HG03521 (cell line): ENCODE measurements around the gene DCC.
"Not testable (repeated sequence)": the region's sequence is repeated elsewhere in the genome, so short reads cannot be mapped to it uniquely, and the experiment has no call there.

ENCODE experiments used
- ATAC-seq: cut with Tn5 transposase; IDR thresholded peaks from one replicate; pipeline ENCODE4 v1.9.1; 2021; ENCODE audit warnings: mild to moderate bottlenecking, moderate library complexity; ENCODE audit not compliant: unreplicated experiment

DCC gene

DNA sequence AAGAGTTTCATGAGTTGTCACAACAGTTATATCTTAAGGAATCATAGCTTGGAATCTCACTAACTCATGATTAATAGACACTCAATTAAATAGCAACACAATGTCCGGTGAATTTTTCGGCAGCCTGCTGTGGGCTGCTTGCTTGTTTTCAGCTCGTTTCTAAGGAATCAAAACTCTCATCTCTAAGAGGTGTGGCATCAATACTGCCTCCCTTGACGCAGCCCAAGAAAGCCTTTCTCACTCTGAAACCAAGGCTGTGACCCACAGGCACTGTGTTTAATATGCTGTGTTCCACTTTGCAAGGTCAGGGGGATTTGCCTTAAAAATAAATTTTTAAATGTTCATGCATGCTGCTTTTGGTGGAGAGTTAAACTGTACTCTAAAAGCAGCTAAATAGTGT, 5.4 kb downstream of the DCC start:
- no peak for ATAC-seq

GRCh38 chr18:52348209-52348608, 8.2 kb downstream of the DCC start:
- ATAC-seq = no peak

DNA sequence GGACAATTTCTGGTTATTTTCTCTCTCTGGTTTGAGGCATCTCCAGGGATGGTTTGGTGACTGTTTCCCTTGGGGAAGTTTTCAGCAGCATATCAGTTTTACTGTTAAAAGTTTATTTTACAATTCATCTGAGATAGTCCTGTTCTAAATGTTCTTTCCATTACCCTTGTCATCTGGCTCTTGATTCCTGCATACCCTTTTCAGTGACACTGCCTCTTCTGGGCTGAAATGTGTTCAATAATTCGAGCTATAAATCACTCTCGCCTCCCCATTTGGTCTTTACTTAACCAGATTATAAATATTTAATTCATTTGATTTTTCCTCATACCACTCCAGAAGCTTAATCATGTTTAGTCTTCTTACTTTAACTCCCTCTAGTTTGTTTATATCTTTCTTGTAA, 9.5 kb downstream of the DCC start:
- ATAC-seq = no peak

DNA sequence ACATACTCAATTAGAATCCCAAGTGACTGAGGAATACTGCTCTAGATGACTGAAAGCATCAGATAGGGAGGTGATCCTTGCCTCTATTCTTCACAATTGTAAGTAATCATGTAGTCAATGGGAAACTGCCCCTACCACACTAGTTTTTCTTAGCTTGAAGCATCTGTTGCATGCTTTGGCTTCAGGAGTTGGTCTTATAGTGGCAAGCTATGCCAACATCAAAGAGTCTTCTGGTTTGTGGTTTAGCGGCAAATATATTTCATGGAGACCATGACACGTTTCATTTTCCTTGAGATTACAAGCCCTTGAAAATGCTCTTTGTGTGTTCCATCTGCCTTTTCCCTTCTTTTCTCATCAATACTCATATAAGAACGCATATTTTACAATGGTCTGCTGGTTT, 12.9 kb downstream of the DCC start:
- ATAC-seq = no peak

DNA sequence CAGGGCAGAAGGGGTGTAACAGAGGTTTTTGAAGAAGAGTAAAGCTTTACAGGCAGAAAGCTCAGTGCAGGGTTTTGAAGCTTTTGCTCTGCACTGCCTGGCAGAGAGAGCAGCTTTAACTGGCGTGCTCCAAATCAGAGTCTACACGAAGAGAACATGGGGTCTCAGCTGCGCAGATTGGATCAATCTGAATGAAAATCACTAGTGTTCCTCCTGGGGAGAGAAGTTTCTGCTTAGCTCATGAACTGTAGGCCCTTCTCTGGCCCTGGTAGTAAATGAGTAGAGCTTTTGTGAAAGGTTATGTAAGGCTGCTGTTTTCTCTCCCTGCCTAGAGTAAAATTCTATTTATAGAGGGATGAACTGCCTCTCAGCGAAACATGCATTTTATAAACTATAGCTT, 13.6 kb downstream of the DCC start:
- ATAC-seq = no peak

DNA sequence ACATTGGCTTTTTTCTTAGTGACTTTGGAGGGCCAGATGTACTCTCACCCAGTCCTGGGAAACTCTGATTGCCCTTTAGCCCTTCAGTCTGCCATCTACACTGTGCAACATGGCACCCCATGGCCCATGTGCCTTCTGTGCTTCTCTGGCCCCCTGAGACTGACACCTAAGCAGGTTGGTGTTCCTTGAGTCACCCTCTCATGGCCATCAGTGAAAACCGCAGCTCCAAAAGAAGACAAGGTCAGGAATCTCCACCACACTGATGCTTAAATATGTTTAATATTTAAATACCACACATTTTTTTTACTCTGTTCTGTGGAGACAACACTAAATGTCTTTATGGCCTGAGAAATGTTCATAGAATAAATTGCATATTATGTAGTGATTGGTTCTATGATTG, 23.9 kb downstream of the DCC start:
- no peak for ATAC-seq

DNA sequence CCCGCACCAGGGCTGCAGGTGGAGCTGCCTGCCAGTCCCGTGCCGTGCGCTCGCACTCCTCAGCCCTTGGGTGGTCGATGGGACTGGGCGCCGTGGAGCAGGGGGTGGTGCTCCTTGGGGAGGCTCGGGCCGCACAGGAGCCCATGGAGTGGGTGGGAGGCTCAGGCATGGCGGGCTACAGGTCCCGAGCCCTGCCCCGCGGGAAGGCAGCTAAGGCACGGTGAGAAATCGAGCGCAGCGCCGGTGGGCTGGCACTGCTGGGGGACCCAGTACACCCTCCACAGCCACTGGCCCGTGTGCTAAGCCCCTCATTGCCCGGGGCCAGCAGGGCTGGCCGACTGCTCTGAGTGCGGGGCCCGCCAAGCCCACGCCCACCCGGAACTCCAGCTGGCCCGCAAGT, 26.9 kb downstream of the DCC start:
- ATAC-seq = not testable (repeated sequence)

DNA sequence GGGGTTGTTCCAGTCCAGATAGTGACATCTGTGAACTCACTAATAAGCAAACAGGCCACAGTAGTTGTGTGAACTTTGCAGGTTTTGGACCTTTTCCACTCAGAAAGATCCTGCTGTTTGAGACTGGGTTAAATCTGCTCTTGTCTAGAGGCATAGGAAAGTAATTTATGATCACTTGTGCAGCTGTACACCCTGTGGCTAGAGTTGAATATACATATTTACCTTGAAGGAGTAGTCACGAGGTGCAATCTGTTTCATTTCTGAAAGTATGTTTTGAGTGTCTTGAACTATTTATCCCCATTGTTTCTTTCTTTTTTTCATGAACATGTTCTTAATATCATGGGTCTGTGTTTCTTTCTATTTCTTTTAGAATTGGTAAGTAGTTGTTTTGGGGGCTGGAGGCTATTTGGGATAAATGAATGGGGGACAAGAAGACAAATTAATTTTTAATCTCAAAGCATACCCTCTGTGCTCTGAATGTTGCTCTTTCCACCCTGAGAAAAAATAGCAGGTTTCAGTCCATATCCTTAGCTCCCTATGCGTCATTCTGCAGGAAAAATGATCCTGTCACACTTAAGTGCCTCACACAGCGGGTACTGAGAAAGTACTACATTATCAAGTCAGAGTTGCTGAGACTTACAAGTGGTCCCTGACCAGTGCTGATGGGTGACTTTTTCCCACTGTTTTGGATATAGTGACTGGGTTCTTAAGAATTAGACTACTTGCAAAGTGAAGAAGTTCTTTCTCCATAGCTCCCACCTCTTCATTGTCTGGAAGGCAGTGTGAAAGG, 28.2 kb downstream of the DCC start:
- ATAC-seq = no peak

DNA sequence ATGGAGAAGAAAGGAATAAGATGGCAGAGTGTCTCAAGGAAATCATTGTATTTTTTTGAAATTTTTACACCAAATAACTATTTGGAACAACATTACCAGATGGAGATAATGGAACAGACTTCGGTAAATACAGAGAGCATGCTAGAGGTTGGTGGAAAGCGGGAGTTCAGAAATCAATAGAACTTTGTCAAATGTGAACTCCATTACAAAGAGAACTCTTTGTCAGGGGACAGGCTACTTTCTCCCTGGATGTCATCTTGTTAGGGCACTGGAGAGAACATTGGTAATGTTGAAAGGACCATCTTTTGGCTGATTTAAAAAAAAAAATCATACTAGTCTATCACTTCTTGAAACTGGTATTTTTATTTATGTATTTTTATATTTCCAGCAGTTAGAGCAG, 30.8 kb downstream of the DCC start:
- ATAC-seq = no peak

GRCh38 chr18:52376104-52376503, 36.1 kb downstream of the DCC start:
- ATAC-seq = no peak

- ATAC-seq = no peak
These were observed 37.1 kb downstream of the DCC start for GRCh38 chr18:52377094-52377493.

DNA sequence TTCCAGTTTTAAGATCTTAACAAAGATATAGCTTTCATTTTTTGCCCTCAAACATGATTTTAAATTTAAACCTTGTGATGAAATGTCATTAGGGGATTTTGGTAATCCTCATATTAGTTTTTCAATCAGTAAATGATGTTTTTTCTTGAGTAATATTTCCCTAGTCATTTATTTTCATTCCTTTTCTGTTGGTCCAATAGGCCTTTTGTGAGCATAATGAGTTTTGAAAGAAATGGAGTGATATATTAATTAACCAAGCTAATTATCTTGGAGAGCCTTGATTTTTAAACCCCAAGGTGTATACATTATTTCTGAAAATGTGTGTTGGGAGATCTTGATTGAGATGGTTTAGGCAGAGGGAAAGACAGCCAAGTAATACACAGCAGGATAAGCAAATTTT, 46.3 kb downstream of the DCC start:
- ATAC-seq = no peak

- ATAC-seq = no peak
These were observed 47.2 kb downstream of the DCC start for GRCh38 chr18:52387175-52387574.

DNA sequence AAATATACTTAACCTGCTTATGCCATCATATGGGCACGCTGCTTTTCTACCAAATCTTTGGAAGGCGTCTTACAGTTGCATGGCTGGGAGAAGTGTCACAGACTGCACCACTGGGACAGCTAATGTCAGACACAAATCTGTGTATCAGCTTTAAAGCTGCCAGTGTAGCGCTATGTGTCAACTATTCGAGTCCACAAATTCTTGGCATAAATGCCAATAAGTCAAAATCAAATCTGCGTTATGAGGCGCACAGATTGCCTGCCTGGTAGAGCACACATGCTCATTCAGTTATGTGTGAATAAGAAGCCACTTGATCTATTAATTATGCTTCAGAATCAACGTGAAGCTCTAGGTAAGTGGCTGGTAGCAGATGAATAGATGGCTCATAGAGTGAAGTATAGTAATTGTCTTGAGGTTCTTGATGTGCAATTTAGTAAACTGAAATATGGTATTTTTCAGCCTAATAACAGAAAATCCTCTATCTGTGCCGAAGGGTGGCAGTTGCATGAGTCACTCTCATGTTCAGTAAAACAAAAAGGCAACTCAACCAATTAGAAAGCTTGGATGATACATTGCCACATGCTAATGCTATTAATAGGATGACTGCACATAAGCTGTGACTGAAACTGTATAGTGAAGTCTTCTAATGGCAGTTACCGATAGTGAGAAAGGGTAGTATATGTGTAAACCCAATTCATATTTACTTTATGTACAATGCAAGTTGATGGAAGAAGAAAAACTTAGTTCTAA, 52.0 kb downstream of the DCC start:
- no peak for ATAC-seq

DNA sequence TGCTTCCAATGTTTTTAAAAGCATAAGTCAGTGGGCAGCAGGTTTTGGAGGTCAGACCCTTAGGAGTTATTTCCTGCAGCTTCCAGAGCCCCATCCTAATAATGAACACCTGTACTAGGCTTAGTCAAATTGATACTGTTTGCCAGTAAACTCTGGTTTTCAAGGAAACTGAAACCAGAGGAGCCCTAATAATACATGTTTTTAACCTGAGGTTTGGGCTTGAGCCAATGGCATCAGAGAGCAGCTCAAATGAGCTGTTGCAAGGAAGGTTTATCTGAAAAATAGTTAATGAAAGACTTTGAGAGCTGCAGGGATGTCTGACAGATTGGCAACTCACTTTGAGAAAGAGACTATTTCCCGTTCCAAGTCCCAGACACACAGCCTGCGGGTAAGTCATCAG, 54.6 kb downstream of the DCC start:
- peak; percentile 45 for ATAC-seq

DNA sequence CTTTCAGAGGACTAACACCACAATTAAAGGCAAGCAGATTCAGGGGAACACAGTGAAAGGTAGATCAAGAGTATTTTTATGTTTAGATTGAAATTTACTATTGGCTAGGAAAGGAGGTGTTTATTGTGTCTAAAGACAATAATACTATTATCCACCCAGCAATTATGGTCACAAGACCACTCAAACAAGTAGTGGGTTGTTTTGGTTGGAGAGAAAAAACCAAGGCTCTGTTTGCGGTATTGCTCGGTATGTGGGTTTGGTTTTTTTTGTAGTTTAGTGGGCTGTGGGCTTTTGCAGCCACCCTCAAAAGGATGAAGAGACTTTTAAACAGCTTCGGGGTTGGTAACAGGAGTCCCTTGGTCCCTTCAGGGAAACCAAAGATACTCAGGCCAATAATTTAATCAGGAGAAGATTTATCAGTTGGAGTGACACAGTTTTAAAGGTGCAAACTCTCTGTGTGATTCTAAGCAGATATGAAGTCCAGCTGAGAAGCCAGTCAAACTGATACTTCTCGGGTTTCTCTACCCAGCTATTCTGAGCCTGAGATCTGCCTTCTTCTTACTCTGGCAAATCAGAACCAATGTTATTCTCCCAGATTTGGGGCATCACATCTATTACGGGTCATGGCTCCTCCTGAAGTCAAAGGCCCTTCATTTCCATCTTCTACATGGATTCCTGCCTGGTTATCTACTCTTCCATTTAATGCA, 55.3 kb downstream of the DCC start:
- ATAC-seq = peak; percentile 52

- ATAC-seq = no peak
These were observed 61.2 kb downstream of the DCC start for GRCh38 chr18:52401236-52401635.

DNA sequence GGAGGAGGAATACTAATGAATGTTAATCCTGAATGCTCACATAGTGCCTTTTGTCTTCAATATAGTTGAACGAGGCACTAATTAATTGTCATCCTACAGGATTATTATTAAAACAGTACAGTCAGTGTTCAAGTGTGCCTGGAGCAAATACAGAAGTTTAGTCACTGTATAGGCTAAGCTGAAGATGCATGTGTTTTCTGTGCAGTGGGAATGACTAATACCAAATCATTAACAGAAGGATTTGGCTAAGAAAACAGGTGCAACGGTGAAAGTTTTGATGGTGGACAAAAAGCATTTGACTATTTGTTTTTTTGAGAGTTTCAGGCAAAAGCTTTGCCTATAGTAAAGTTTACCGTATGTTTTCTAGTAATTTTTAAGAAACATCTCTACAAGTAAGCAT, 62.8 kb downstream of the DCC start:
- no peak for ATAC-seq

DNA sequence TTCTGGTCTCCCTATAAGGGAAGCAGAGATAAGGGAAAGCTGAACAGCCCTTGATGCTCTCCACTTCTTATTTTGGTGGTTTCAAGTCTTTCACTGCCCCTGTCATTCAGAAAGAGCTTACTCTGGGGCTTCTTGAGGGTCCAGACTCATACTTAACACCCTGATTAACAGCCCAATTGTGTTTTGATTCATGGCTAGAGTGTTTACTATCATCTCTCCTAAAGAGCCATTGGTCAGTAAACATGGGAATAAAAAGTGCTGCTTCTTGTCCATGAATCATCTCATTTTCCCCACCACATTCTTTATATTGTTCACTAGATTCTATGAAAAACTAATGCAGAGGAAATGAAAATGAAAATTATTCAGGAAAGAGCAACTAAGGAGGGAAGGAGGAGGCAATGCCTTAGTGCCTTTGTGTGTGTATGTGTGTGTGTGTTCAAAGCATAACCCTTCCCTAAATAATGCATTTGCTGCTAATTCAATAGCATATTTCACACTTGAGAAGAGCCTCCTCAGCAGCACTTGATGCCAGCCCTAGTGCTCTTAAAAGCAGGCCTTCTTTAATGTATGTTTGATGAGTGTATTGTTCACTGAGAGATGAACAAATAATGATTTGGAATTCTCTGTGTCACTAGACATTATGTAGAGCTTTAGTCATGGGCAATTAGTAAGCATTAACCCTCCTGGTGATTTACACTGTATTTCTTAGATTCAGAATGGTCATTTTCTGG, 63.5 kb downstream of the DCC start:
- no peak for ATAC-seq

GRCh38 chr18:52408800-52409302, 68.9 kb downstream of the DCC start:
- no peak for ATAC-seq

- peak; percentile 98 for ATAC-seq
These were observed 69.7 kb downstream of the DCC start for GRCh38 chr18:52409727-52410126.
